ENCODE results near the gene FAM180B.

The FAM180B gene

DNA sequence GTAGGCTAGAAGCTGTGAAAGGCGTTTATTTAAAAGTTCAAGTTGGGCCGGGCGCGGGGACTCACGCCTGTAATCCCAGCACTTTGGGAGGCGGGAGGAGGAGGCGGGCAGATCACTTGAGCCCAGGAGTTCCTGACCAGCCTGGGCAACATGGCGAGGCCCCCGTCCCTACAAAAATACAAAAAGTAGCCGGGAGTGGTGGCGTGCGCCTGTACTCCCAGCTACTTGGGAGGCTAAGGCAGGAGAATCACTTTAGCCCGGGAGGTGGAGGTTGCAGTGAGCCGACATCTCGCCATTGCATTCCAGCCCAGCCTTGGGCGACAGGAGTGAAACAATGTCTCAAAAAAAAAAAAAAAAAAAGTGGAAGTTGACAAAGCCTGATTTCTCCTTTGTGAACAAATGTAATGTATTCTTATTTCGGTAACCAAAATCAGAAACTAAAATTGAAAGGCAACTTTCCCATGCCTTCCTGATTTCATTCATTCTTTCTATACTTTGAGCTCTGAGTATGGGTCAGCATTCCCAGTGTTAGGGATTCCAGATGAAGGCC lies 20.3 kb upstream of the FAM180B start:
- no peak for DNase-seq (ENCODE audit: low read depth in 3 of 3, low spot score in 1 of 3)

DNA sequence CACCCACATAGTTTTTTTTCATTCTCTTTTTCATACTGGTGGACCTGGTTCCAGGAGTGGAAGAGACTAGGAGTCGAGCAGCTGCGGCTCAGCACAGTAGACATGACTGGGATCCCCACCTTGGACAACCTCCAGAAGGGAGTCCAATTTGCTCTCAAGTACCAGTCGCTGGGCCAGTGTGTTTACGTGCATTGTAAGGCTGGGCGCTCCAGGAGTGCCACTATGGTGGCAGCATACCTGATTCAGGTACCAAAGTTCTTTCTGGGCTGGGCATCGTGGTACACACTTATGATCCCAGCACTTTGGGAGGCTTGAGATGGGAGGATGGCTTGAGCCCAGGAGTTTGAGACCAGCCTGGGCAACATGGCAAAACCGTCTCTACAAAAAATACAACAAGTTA lies 16.8 kb upstream of the FAM180B start:
- no peak for DNase-seq (ENCODE audit: low read depth in 3 of 3, low spot score in 1 of 3)

DNA sequence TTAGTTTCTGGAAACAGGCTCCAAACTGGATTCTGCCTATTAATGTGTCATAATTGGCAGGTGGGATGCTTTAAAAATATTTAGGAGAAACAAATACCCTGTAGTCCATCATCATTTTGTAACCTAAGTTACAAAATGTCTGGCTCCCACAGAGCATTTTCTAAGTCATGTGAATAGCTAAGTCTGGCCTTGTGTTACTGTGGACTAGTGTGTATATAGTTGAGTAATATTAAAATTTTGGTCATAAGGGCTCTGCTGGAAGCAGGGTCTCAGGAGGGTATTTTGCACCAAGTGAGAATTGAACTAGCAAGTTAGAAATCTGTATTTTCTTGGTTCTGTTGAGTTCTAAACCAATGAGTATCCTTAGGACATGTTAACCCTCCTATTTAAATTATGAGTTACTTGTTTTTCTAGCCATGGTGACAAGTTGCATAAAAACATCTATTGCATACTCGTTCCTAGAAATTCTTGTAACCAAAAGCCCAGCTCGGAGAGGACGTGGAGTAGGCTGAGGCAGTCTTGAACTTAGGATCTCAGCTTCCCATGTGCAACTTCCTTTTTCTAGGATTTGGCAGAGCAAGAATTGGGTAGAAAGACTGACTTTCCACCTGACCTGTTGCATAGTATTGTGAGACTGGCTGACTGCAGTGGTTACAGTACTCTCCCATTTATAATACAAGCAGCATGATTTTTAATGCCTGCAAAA lies 15.7 kb upstream of the FAM180B start:
- DNase-seq (ENCODE audit: low read depth in 3 of 3, low spot score in 1 of 3): no peak

DNA sequence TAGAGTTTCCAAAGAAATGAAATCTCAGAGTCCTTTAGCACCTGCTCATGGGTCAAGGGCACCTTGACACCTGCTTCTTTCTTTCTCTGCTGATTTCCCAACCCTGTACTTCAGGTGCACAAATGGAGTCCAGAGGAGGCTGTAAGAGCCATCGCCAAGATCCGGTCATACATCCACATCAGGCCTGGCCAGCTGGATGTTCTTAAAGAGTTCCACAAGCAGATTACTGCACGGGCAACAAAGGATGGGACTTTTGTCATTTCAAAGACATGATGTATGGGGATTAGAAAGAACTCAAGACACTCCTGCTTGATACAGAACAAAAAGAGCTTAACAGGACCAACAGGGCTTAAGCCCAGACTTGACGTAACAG lies 15.1 kb upstream of the FAM180B start:
- no peak for DNase-seq (ENCODE audit: low read depth in 3 of 3, low spot score in 1 of 3)

DNA sequence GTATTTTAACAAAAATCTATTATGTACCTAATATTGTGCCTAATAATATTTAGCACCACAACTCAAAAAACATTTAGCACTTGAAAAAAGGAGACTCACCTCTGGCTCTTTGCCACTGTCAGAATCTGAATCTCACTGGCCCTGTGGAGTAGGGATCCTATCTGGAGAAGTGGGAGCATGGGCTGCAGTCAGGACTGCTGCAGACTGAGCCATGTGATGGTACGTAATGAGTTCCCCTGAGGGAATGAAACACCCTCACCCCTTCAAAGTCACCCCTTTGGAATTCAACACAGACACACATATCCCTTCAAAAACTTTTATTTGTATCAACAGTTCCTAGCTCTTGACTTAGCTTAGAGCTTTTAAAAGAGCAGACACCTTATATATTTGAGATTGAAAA lies 14.6 kb upstream of the FAM180B start:
- no peak for DNase-seq (ENCODE audit: low read depth in 3 of 3, low spot score in 1 of 3)

DNA sequence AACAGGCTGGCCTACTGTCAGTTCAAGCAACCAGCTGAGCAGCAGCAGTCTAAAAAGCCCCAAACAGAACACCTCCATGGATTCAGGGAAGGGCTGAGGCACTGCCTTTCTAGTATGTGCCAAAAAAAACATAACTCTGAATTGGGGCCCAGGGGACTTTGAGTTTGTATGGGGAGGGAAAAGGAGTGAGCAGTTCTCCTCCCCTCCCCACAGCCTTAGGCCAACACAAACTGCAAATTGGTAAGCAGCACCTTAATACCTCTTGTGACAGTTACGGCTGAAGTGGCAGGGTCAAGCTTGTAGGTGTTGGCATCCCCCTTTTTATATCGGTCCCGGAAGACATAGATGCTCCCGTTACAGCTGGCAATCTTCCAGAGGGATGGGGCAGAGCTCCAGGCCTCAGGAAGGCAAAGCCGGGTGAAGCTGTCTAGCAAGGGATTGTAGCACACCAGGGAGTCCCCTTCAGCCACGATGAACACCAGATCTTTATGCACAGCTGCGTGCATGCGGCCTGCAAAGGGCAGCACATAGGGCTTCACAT lies 13.7 kb upstream of the FAM180B start:
- no peak for DNase-seq (ENCODE audit: low read depth in 3 of 3, low spot score in 1 of 3)

DNA sequence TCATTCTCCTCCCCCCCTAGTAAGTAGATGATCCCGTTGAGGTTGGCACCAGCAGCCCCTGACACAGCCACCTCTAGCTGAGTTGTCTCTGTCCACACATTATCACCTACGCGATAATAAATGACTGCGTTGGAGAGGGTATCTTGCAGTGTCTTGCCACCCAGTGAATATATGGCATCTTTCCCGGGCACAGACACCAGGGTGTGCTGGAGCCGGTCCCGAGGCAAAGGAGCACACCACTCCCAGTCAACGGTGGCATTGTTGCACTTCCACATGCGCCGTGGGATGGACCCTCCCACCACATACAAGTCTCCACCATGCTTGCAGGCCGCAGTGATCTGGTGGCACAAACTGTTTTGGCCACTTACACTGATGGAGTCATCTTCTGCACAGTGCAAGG lies 13.2 kb upstream of the FAM180B start:
- no peak for DNase-seq (ENCODE audit: low read depth in 3 of 3, low spot score in 1 of 3)

DNA sequence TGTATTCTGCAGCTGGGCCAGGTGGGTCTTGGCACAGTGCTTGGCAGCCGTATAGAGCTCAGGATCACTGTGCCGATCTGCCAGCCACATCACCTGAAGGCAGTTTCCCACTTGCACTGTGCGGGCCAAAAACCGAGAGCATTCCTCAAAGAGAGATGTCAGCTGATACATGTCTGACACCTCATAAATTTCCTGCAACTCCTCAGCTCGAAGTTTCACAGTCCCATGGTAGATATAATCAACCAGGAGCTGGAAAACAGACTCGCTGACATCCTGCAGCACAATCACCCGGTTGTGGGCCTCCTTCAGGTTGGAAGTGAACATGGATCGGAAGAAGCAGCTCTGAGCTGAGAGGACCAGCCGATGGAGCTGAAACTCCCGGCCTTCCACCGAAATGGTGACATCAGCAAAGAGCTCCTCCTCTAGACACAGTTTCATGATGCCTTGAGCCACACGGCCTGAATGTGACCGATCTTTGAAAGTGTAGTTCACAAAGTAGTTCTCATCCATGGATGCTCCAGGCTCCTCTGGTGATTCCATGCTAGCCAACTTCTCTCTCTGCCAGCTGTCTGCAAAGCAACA lies 8.9 kb upstream of the FAM180B start:
- DNase-seq (ENCODE audit: low read depth in 3 of 3, low spot score in 1 of 3): no peak

DNA sequence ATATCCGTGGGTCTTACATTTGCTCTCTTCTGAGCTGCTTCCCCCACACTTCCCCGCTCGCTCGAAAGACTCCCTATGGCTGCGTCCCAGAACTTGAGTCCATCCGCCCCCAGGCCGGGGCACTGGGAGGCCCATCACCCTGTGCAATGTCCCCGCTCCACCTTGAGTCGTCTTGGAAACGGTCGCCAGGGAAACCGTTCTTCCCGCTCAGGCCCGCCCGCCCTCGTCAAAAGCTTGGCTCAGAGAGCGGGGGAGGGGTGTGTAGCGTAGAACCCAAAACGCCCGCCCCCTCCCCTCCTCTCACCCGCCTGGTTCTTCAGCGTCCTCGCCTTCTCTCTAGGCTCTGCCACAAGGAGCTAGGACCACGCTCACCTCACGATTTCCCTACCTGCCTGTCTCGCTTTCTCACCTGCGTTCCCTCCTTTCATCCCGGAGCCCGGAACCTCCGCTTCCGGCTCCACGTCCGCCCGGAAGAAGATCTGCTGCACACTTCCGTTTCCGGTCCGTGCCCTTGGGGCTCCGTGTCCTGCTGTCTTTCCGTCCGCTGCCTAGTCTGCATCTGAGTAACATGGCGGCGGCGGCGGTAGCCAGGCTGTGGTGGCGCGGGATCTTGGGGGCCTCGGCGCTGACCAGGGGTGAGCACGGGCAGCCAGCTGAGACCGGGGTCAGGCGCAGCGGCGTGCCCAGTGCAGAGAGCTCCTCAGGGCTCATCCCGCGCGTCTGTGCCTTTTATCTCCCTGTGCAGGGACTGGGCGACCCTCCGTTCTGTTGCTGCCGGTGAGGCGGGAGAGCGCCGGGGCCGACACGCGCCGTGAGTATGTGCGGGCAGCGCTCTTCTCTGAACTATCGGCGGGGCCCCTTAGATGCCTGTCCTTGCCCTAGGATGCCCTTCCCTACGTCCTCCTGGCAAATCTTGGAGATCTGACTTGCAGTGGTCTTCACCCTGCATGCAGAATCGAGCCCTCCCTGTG lies 7.7 kb upstream of the FAM180B start, which contains the start of the genes KBTBD4 and NDUFS3:
Gene KBTBD4, minus strand, starts transcription at position 447 of the 971 bp plus-strand sequence. Its CDS starts 19 bp downstream, at position 428.
Gene NDUFS3, plus strand, starts transcription at position 551 of the 971 bp plus-strand sequence. Its CDS starts 18 bp downstream, at position 569.
- DNase-seq (ENCODE audit: low read depth in 3 of 3, low spot score in 1 of 3): peak; percentile 68 to 90 (median 80)

DNA sequence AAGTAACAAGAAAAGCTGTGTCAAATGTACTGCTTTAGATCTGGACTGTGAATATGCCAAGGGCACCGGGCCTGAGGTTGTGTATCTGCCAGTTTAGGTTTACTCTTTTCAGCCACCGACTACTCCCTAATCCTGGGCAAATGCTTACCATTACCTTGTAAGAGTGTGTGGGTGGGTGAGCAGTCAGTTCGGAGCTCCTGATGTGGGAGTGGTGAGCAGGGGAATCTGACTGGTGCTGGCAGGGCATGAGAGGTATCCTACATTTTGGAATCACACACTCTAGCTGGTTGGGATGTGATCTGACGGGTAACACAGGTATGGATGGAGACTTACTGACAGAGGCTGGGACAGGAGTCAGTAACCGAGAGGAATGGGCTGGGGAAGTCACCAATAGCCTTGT lies 2.6 kb upstream of the FAM180B start:
- DNase-seq (ENCODE audit: low read depth in 3 of 3, low spot score in 1 of 3): no peak

DNA sequence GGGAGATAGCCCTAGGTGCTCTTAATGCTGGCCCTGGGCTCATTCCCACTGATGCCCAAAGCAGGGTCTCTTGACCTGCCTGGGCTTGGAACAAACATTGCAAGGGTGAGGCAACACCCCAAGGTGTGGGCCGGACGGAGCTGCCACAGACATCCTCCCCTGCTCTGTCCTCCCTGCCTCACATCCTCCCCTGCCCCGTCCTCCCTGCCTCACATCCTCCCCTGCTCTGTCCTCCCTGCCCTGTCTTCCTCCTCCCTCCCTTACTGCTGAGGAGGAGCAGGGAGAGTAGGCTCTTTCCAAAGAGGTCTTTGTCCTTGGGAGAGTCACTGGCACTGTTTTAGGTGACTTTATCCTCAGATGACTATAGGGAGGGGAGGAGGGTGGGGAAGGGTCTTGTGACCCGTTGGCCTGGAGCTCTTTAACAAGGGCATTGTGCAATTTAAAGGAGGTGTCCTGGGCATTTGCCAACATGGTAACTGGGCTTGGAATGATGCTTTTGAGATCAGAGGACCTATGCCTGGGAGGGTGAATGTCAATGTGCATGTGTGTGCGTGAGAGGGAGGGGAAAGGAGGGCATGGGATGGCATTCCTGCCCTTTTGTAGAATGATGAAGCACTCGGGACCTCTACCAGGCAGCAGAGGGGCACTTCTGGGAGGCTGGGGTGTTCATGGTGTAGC lies 700 bp downstream of the FAM180B start:
- no peak for DNase-seq (ENCODE audit: low read depth in 3 of 3, low spot score in 1 of 3)

DNA sequence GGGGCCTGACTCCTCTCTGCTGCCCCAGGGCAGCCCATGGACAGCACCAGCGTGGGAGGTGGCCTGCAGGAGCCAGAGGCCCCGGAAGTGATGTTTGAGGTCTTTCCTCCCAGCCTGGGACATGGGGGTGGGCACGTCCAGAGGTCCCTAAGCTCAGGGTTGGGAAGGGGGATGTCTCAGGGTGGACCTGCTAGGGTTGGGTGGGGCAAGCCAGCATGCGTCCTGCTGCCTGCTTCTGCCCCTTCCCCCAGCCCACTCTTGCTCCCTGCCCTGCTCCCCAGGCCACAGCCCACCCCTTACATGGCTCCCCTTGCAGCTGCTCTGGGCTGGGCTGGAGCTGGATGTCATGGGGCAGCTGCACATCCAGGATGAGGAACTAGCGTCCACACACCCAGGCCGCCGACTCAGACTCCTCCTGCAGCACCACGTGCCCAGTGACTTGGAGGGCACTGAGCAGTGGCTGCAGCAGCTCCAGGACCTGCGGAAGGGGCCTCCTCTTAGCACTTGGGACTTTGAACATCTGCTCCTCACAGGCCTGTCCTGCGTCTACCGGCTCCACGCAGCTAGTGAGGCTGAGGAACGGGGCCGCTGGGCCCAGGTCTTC lies 1.3 kb downstream of the FAM180B start:
- DNase-seq (ENCODE audit: low read depth in 3 of 3, low spot score in 1 of 3): no peak

DNA sequence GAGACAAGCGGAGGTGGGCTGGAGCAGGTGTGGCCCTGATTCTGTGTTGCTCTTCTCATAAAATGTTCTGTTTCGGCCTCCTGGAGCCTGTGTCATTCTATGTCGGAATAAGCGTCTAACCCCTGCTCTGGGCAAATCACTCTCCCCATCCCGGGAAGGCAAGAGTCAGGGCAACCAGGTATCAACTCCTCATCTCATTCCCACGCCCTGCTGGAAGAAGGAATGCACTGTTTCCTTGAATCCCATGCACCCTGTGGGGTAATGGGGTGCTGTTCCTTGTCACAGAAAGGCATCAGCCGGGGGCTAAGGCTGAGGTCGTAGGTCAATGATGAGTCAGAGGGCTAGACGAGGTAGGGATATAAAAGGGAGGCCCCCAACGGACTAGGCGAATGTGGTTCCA lies 2.6 kb downstream of the FAM180B start:
- no peak for DNase-seq (ENCODE audit: low read depth in 3 of 3, low spot score in 1 of 3)

DNA sequence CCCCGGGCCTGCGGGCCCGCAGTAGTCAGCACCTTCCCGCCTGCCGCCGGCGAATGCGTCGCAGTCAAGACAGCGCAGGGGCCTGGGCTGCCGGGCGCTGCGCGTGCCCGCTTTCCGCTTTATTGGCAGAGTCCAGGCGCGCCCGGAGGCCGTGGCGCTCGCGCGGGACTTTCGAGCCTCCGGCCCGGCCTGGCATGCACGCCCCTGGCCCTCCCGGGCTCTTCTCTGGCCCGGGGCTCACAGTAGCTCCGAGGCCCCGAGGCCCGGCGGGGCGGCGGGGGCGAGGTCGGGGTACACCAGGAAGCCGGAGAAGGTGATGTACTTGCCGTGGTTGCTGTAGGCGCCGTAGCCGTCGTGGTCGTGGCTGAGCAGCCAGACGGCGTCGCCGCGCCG lies 3.1 kb downstream of the FAM180B start:
- DNase-seq (ENCODE audit: low read depth in 3 of 3, low spot score in 1 of 3): no peak

DNA sequence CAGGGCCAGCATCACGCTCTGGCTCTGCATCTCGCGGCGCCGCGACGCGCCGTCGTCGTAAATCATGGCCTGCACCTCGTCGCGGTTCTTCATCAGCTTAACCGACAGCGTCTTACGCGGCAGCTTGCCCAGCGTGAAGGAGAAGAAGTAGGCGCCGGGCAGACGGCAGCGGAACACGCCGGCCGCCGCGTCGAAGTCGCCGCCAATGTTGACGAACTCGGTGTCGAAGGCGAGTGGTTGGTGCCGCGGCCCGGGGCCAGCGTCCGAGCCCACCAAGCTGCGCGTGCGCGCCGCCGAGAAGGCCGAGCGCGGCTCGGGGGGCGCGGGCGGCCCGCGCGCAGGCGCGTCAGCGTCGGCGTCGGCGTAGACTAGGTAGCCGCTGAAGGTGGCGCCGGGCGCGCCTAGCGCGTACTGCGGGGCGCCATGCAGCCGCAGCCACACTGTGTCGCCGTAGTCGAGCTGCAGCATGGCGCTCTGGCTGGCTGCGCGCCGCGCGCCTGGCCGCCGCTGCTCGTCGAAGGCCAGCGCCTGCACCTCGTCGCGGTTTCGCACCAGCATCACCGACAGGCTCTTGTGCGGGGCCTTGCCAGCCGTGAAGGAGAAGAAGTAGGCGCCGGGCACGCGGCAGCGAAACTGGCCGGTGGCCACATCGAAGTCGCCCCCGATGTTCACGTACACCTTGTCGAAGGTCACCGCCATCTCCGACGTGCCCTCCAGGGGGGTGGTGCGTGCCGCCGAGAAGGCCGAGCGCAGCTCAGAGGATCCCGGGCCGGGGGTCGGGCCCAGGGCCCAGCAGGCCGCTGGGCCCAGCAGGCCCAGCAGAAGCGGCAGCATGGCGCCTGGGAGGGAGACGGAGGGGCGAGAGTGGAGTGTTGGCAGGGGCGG lies 3.7 kb downstream of the FAM180B start:
- DNase-seq (ENCODE audit: low read depth in 3 of 3, low spot score in 1 of 3): no peak

DNA sequence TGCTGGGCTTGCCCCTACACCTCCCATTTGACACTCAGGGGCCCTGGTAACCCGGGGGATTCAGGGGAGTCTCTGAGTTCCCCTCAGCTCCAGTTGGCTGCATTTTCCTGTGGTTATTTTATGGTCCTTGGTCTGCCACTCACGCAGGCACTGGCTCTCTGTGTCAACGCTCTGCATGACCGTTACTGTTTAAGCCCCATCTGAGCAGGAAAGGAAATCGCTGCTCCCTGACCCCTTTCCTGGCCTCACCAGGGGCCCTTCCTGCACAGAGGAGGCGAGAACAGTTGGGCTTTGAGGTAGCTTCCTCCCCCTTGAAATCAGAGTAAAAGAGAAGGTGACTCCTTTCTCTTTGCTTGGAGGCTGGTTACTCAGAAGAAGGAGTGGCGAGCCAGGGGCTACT lies 5.3 kb downstream of the FAM180B start:
- no peak for DNase-seq (ENCODE audit: low read depth in 3 of 3, low spot score in 1 of 3)

DNA sequence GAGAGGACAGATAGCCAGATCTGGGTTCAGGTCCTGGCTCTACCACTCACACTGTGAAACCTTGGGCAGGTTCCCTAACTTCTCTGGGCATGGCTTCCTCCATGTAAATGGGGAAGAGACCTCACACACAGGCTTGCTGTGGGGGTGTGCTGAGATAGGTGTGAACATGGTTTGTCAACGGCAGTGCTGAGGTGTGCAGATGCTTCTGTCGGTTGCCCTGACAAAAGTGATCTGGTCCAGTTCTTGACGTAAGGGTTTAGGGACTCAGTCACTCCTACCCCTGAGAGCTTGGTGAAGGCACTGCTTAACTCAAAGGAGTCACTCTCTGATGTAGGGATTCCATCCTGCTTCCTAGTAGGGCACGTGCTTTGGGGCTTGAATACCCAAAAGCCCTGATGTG lies 5.8 kb downstream of the FAM180B start:
- DNase-seq (ENCODE audit: low read depth in 3 of 3, low spot score in 1 of 3): no peak

DNA sequence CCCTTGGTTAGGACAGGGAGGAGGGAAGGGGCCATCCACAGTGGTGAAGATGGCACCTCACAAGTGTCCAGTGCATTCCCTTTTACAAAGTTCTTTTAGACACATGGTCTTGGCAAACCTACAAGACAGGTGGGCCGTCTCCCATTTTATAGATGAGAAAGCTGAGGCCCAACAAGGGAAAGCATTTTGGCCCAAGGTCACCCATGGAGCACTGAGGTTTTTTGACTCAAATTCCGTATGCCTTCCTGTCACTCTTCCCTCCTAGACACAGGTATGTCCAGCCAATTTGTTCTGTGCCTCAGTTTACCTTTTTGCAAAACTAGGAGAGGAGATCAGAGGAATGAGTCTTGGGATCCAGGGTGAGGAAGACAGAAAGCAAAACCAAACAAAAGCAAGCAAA lies 6.5 kb downstream of the FAM180B start:
- DNase-seq (ENCODE audit: low read depth in 3 of 3, low spot score in 1 of 3): no peak

DNA sequence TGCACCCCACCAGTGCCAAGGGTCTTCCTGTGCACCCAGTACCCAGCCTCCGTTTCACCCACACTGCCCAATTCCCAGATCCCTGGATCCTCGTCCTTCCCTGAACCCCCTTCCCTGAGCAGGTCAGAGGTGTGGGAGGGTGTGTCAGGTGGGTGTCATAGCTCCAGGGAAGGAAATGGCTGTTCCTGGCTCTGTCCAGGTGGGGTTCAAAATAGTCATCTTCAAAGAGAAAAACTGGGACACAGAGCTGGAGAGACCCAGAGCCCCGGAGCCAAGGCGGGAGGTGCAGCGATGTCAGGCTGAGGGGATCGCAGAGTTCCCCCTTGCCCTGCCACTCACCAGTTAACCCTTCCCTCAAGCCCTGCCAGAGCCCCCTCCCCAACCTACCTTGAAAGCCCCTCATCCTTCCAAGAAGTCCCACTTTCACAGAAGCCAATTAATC lies 7.0 kb downstream of the FAM180B start:
- DNase-seq (ENCODE audit: low read depth in 3 of 3, low spot score in 1 of 3): no peak

Measured in stimulated activated CD4-positive, alpha-beta T cell treated with anti-CD3 and anti-CD28 coated beads, TNF-alpha, amount 100 ng/mL, for 1 hour (primary cell).